SU-DHL-6 (cell line): Measurements from ENCODE around the gene BMAL2.

Source experiments
- H2AFZ ChIP-seq: fragments of 200-600 bp; sonication (generic); 2 replicates; pipeline ENCODE4 v1.6.1; 2014; ENCODE audit warnings: low read depth, mild to moderate bottlenecking, moderate library complexity, mixed read lengths, antibody characterized with exemption, low read length; ENCODE audit not compliant: severe bottlenecking
- H3F3A ChIP-seq: fragments of 200-600 bp; shearing (Covaris generic); 2 replicates; pipeline ENCODE4 v1.6.0; 2016; ENCODE audit warnings: antibody characterized with exemption, mild to moderate bottlenecking; ENCODE audit not compliant: insufficient read depth
- H3K27ac ChIP-seq: fragments of 200-600 bp; sonication (generic); 2 replicates; pipeline ENCODE4 v1.5.1; 2016; ENCODE audit warnings: low read depth, mild to moderate bottlenecking, low read length, moderate library complexity, mixed read lengths
- H3K27me3 ChIP-seq: fragments of 200-600 bp; sonication (generic), shearing (Covaris generic); 2 replicates; pipeline ENCODE4 v1.6.0; 2014; ENCODE audit warnings: mild to moderate bottlenecking, low read length
- H3K36me3 ChIP-seq: fragments of 200-600 bp; sonication (generic); 2 replicates; pipeline ENCODE4 v1.6.1; 2014; ENCODE audit warnings: mild to moderate bottlenecking, low read length, mixed read lengths
- H3K4me2 ChIP-seq: fragments of 300-600, 200-600 bp; shearing (Covaris generic), sonication (generic); 2 replicates; pipeline ENCODE4 v1.6.0; 2014; ENCODE audit warnings: low read length, low read depth, mild to moderate bottlenecking; ENCODE audit not compliant: poor library complexity, severe bottlenecking
- H3K4me3 ChIP-seq: fragments of 200-600 bp; sonication (generic); 2 replicates; pipeline ENCODE4 v1.5.1; 2014; ENCODE audit warnings: antibody characterized with exemption, low read length, mild to moderate bottlenecking, mixed read lengths; ENCODE audit not compliant: insufficient read depth, poor library complexity, severe bottlenecking
- H3K79me2 ChIP-seq: fragments of 200-600 bp; sonication (generic); 2 replicates; pipeline ENCODE4 v1.6.1; 2014; ENCODE audit warnings: mild to moderate bottlenecking, low read length, moderate library complexity; ENCODE audit not compliant: insufficient read depth
- H3K9ac ChIP-seq: fragments of 200-600 bp; sonication (generic); 2 replicates; pipeline ENCODE4 v1.7.0; 2014; ENCODE audit warnings: mild to moderate bottlenecking, low read length
- H3K9me2 ChIP-seq: fragments of 200-600 bp; sonication (generic); replicated peaks from 2 replicates; pipeline ENCODE4 v1.6.1; 2014; ENCODE audit warnings: low read length; ENCODE audit not compliant: insufficient read depth
- H3K9me3 ChIP-seq: fragments of 200-600 bp; sonication (generic); 2 replicates; pipeline ENCODE4 v1.6.1; 2014; ENCODE audit warnings: low read length, mixed read lengths; ENCODE audit not compliant: insufficient read depth
- H4K20me1 ChIP-seq: fragments of 200-600 bp; sonication (generic); 2 replicates; pipeline ENCODE4 v1.6.1; 2014; ENCODE audit warnings: low read depth, mild to moderate bottlenecking, antibody characterized with exemption, low read length, moderate library complexity, mixed read lengths
- EZH2phosphoT487 ChIP-seq: fragments of 200-600 bp; sonication (generic), shearing (Covaris generic); conservative IDR thresholded peaks from 2 replicates; pipeline ENCODE4 v1.6.1; 2018; ENCODE audit warnings: mild to moderate bottlenecking, antibody characterized with exemption, low read length, moderate library complexity, mixed read lengths
- TF ChIP-seq, protein P1 (sequence below): fragments of 200-600 bp; sonication (generic); IDR thresholded peaks from one replicate; pipeline ENCODE4 v1.5.1; 2017; ENCODE audit warnings: antibody characterized with exemption, mild to moderate bottlenecking, low read length, moderate library complexity; ENCODE audit not compliant: insufficient read depth, poor library complexity, severe bottlenecking

The BMAL2 gene

DNA sequence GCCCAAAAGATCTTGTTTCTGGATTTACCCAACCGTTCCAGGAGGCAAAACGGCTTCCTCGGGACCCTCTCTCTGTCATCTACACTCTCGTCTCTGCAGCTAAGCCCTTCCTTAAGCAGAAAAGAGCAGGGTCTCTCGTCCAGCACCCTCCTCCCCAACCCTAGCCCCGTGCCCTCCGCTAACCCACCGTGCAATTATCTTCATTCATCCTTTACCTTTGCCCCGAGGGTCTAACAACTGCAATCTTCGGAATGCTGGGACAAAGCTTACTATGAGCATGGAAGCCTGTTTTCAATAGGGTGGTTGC, 276 bp upstream of the BMAL2 start:
- Histone ChIP-seq H3K9ac (peak overlapping the region; percentile 69), H3K27ac (no peak overlapping the region), H3K36me3 (no peaks in the 10 kb centered on the region), H3F3A (peaks cover 6% of the 10 kb centered on the region; the same call in 1 of the 2 replicates), H3K27me3 (no peaks in the 10 kb centered on the region), H3K4me2 (peak overlapping the region; percentile 76), H3K9me3 (no peaks in the 10 kb centered on the region), H3K9me2 (no peaks in the 10 kb centered on the region), H3K79me2 (no peaks in the 10 kb centered on the region), H2AFZ (peak overlapping the region; percentile 89), H4K20me1 (no peaks in the 10 kb centered on the region), H3K4me3 (peak overlapping the region; percentile 56)
- TF ChIP-seq, protein P1, sequence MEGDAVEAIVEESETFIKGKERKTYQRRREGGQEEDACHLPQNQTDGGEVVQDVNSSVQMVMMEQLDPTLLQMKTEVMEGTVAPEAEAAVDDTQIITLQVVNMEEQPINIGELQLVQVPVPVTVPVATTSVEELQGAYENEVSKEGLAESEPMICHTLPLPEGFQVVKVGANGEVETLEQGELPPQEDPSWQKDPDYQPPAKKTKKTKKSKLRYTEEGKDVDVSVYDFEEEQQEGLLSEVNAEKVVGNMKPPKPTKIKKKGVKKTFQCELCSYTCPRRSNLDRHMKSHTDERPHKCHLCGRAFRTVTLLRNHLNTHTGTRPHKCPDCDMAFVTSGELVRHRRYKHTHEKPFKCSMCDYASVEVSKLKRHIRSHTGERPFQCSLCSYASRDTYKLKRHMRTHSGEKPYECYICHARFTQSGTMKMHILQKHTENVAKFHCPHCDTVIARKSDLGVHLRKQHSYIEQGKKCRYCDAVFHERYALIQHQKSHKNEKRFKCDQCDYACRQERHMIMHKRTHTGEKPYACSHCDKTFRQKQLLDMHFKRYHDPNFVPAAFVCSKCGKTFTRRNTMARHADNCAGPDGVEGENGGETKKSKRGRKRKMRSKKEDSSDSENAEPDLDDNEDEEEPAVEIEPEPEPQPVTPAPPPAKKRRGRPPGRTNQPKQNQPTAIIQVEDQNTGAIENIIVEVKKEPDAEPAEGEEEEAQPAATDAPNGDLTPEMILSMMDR: no peak
- TF ChIP-seq EZH2phosphoT487: no peak

DNA sequence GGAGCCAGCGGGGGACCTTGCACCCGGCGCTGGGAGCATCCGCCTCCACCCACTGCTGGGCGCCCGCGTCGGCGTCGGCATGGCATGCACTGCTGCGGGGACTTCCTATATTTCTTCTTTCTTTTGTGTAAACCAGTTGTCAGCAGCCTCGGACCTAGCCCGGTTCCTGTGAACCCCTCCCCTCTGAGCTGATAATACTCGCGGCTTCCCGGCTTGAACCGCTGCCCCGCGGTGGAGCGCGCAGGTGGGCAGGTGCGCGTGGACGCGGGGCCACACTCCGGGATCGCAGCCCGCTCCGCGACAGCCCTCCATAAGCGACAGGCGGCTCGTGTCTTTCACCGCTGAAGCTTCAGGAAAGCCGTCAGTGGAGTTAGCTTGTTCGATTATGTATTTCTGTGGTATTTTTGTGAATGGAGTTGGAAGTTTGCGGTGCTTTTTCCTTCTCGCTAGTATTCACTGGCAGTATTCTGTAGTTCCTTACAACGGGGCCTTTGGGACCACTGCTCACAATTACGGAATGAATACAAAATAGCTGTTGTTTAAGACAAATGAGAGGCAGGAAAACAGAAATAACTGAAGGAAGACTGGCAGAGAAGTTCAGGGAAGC, 870 bp downstream of the BMAL2 start:
- H3K4me3 ChIP-seq: peak overlapping the region; percentile 56
- H3K9me3 ChIP-seq: no peaks in the 10 kb centered on the region
- peak overlapping the region; percentile 76 for H3K4me2 ChIP-seq
- H3K27ac ChIP-seq: no peak overlapping the region
- peak overlapping the region; percentile 83 for H2AFZ ChIP-seq
- no peaks in the 10 kb centered on the region for H4K20me1 ChIP-seq
- H3K9ac ChIP-seq: peak overlapping the region; percentile 69
- no peaks in the 10 kb centered on the region for H3K9me2 ChIP-seq
- H3K36me3 ChIP-seq: no peaks in the 10 kb centered on the region
- H3F3A ChIP-seq: peaks cover 6% of the 10 kb centered on the region; the same call in 1 of the 2 replicates
- no peak for TF ChIP-seq EZH2phosphoT487
- TF ChIP-seq, protein P1: no peak
- no peaks in the 10 kb centered on the region for H3K79me2 ChIP-seq
- H3K27me3 ChIP-seq: no peaks in the 10 kb centered on the region

DNA sequence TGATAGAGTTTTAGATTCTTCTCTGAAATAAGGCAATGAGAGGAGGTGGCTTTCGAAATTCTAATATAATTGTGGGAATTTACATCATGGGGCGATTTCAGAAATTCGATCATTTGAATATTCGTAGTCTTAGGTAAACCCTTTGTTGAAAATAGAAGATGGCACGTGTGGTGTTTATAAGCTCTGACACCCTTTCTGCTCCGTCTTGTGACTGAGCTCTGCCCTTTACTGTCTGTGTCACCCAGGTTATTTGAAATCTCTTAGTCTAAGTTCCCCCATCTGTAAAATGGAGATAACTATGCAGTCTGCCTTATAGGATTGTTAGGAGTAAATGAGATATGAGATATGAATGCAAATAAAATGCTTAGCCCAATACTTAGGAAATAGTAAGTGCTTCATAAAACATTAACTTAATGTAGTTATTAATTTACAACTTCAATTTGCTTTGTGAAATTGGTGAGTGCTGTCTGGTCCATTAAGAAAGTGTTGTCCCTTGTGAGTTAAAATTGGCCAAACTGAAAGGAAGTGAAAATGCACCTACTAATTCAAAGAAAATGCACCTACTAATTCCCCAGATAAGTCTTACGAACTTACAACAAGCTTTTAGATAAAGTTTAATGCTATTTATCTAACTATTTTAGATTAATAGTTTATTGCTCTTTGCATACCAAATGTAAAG, 1.5 kb downstream of the BMAL2 start:
- Histone ChIP-seq H3K9me3 (no peaks in the 10 kb centered on the region), H3K27ac (no peak overlapping the region), H3K4me3 (peak overlapping the region; percentile 56), H4K20me1 (no peaks in the 10 kb centered on the region), H3K36me3 (no peaks in the 10 kb centered on the region), H3F3A (peaks cover 6% of the 10 kb centered on the region; the same call in 1 of the 2 replicates), H3K27me3 (no peaks in the 10 kb centered on the region), H3K79me2 (no peaks in the 10 kb centered on the region), H3K9ac (no peak overlapping the region), H2AFZ (peak overlapping the region; percentile 83), H3K9me2 (no peaks in the 10 kb centered on the region), H3K4me2 (peak overlapping the region; percentile 76)
- TF ChIP-seq, protein P1: no peak
- TF ChIP-seq EZH2phosphoT487: no peak
